ENCODE data around the gene FAM171A2. TPM values are rescaled to one million over a fixed set of nuclear protein-coding genes. Genes with fewer than 3 reads are reported as not detected.

FAM171A2 gene
- total and polyA plus RNA-seq, 2 of the 8 experiments (the other 6 are each of a cell fraction or from before 2014, with no cell fraction given) = 21.9 to 24.1 TPM

DNA sequence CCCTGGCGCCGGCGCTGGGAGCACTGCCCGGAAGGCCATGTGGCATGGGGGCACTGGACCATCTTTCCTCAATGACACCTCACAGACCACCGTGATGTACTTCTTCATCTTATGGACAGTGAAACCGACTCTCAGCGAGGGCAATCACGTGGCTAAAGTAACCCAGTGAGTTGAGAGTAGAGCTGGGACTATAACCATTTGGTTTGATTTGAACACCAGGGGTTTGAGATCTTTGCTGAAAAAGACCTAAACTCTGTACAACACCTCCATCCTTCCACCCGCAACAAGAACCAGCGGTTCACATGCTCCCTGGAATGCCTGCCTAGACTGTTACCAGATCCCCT is 22.5 kb upstream of the FAM171A2 start:
- peak overlapping the region; percentile 49 to 74 (median 66) for H3K4me3 ChIP-seq (ENCODE audit: extremely low read depth in 1 of 4, insufficient read depth in 2 of 4, low read depth in 3 of 4, low read length in 4 of 4)
- H3K79me1 ChIP-seq (ENCODE audit: low read depth, low read length) = no peaks in the 10 kb centered on the region
- H3K36me3 ChIP-seq (ENCODE audit: control insufficient read depth in 2 of 4, insufficient read depth in 4 of 4, low read length in 3 of 4) = no peaks in the 10 kb centered on the region
- peaks cover 12% of the 10 kb centered on the region; the same call in 1 of the 2 replicates for H3K23me2 ChIP-seq (ENCODE audit: low read depth, low read length)
- peaks cover 0 to 4% of the 10 kb centered on the region in 2 experiments for H4K20me1 ChIP-seq (replicated peaks in 1 of 2; ENCODE audit: control insufficient read depth in 1 of 2, insufficient read depth in 2 of 2, low read length in 2 of 2)
- peak overlapping the region; percentile 84 to 96 for H3K4me2 ChIP-seq (ENCODE audit: insufficient read depth in 1 of 2, low read depth in 2 of 2, low read length in 2 of 2)
- no peak overlapping the region for H4K91ac ChIP-seq (replicated peaks; ENCODE audit: insufficient read length, low read length)
- H3K27me3 ChIP-seq (replicated peaks in 1 of 4; ENCODE audit: control insufficient read depth in 3 of 4, extremely low read depth in 1 of 4, insufficient read depth in 3 of 4, low read length in 3 of 4) = peaks cover 10 to 34% (median 31%) of the 10 kb centered on the region in 4 experiments
- H2BK20ac ChIP-seq (ENCODE audit: low read length) = no peak overlapping the region
- POLR2A ChIA-PET (ENCODE audit: partially characterized antibody) = interaction anchor here (0.7 to 2.2 kb wide), 3 partner anchors 12 to 32 kb away, joined by 3 to 9 read pairs (median 3); no protein-coding TSS in a partner anchor
- CTCF ChIA-PET (ENCODE audit: partially characterized antibody) = interaction anchor here (0.6 to 3.0 kb wide), 8 partner anchors 10 to 148 kb away, joined by 3 to 24 read pairs (median 4); no protein-coding TSS in a partner anchor
- H3K79me2 ChIP-seq (ENCODE audit: control insufficient read depth in 1 of 2, insufficient read depth in 2 of 2, low read length in 2 of 2) = no peaks in the 10 kb centered on the region
- no peak overlapping the region for H3K9ac ChIP-seq (replicated peaks in 1 of 4; ENCODE audit: extremely low read depth in 1 of 4, low read depth in 3 of 4, low read length in 3 of 4)
- WGBS, 2 experiments (ENCODE audit: extremely low coverage in 1 of 2, insufficient coverage in 1 of 2, insufficient read length in 1 of 2, insufficient replicate concordance in 2 of 2, low coverage in 1 of 2, low lambda C conversion rate in 2 of 2, missing lambda C conversion rate in 1 of 2) = 44% methylated on average over 10 of the region's 10 CpGs; no CpG with 5 or more reads in 1 of the 2 experiments
- no peak overlapping the region for H2BK120ac ChIP-seq (replicated peaks; ENCODE audit: low read depth, low read length)
- no peak overlapping the region for H3K14ac ChIP-seq (ENCODE audit: insufficient read length)
- H3K4ac ChIP-seq (replicated peaks; ENCODE audit: insufficient read length, low read depth, low read length) = no peak overlapping the region
- no peak overlapping the region for H2BK5ac ChIP-seq (ENCODE audit: low read depth, low read length)
- H3K18ac ChIP-seq (ENCODE audit: extremely low read depth, low read length) = no peak overlapping the region
- FAIRE-seq (peak; percentile 28), DNase-seq (ENCODE audit: low read depth in 1 of 2, low spot score in 2 of 2) (no peak)
- no peak overlapping the region for H3K23ac ChIP-seq (ENCODE audit: insufficient read length)
- no peaks in the 10 kb centered on the region for H3K9me3 ChIP-seq (ENCODE audit: insufficient read depth in 2 of 2, low read depth in 1 of 2, low read length in 1 of 2)
- no peak overlapping the region for H2AFZ ChIP-seq (ENCODE audit: low read length)
- peak overlapping the region; percentile 80; the same call in 1 of the 2 replicates for H4K8ac ChIP-seq (ENCODE audit: extremely low read depth, insufficient read depth, low read length)
- H2BK15ac ChIP-seq (ENCODE audit: low read length) = no peak overlapping the region
- no peak overlapping the region for H3K56ac ChIP-seq (replicated peaks; ENCODE audit: insufficient read length, low read depth, low read length)
- no peak overlapping the region for H4K5ac ChIP-seq (ENCODE audit: insufficient read length, low read depth, low read length)
- H3K4me1 ChIP-seq (replicated peaks in 1 of 4; ENCODE audit: control insufficient read depth in 3 of 4, insufficient read depth in 4 of 4, low read length in 3 of 4) = peaks cover 3 to 17% (median 6%) of the 10 kb centered on the region in 4 experiments; a peak in 6 of 7 replicates
- H3K27ac ChIP-seq (ENCODE audit: low read depth, low read length) = no peak overlapping the region
- H2AK5ac ChIP-seq (ENCODE audit: low read depth, low read length) = no peak overlapping the region
- H2BK12ac ChIP-seq (ENCODE audit: low read depth, low read length) = 0 out of 2 replicates have a peak overlapping the region, but pooled peaks have one; percentile 42
- no peak for TF ChIP-seq CBX8 (IDR thresholded peaks at IDR 0.05; ENCODE audit: borderline replicate concordance, low read depth, low read length)
- no peak for TF ChIP-seq TEAD4 (IDR thresholded peaks at IDR 0.05; ENCODE audit: low read depth, low read length)
- TF ChIP-seq ASH2L (IDR thresholded peaks at IDR 0.05; ENCODE audit: low read length) = no peak
- no peak for TF ChIP-seq TAF7 (optimal IDR thresholded peaks at IDR 0.05; ENCODE audit: borderline replicate concordance, low read depth, low read length)
- no peak for TF ChIP-seq POLR2AphosphoS5 (IDR thresholded peaks at IDR 0.05; ENCODE audit: low read depth, low read length)
- no peak for TF ChIP-seq ZNF274 (IDR thresholded peaks at IDR 0.05; ENCODE audit: borderline replicate concordance, extremely low read depth, low read length)
- no peak for TF ChIP-seq PHF8 (conservative IDR thresholded peaks at IDR 0.05; ENCODE audit: low read depth, low read length)
- TF ChIP-seq HDAC2 (IDR thresholded peaks at IDR 0.05; ENCODE audit: borderline replicate concordance in 1 of 2, low read depth in 2 of 2, low read length in 2 of 2) = no peak
- no peak for TF ChIP-seq SIX5 (IDR thresholded peaks at IDR 0.05; ENCODE audit: low read depth, low read length)

Data from H1 (cell line).